Heart right ventricle (tissue), 16 donors: ENCODE results near the gene RPP25L. TPM values are rescaled to one million over a fixed set of nuclear protein-coding genes. Genes with fewer than 3 reads are reported as not detected.

Source experiments
- ATAC-seq, 8 donors: fragments of 200-7000 bp; cut with Tn5 transposase; one replicate each; pipeline ENCODE4 v1.9.1; 2020; ENCODE audit warnings: mild to moderate bottlenecking in 8 of 8, moderate library complexity in 8 of 8, moderate number of reproducible peaks in 1 of 8
- DNase-seq, 2 donors: peaks; one replicate each; pipeline ENCODE4 v3.0.0-alpha.2; 2020
- H3K27ac ChIP-seq, 10 donors: fragments of 200-600 bp; sonication (generic) in 2 of 10; one replicate each; pipeline versions ENCODE4 v1.5.0 to v1.8.0; 2020 to 2022; ENCODE audit warnings: mild to moderate bottlenecking in 3 of 10
- H3K27me3 ChIP-seq, 7 donors: fragments of 200-600 bp; one replicate each; pipeline ENCODE4 v1.8.0; 2021 to 2022; ENCODE audit warnings: mild to moderate bottlenecking in 2 of 7
- H3K36me3 ChIP-seq, 9 donors: fragments of 200-600 bp; sonication (generic) in 1 of 9; one replicate each; pipeline versions ENCODE4 v1.5.0 to v1.8.0; 2020 to 2022; ENCODE audit warnings: mild to moderate bottlenecking in 2 of 9
- H3K4me1 ChIP-seq, 9 donors: fragments of 200-600 bp; sonication (generic) in 1 of 9; one replicate each; pipeline versions ENCODE4 v1.5.0 to v1.8.0; 2020 to 2022; ENCODE audit warnings: mild to moderate bottlenecking in 4 of 9
- H3K4me3 ChIP-seq, 10 donors: fragments of 200-600 bp; sonication (generic) in 2 of 10; one replicate each; pipeline versions ENCODE4 v1.5.0 to v1.8.0; 2020 to 2022; ENCODE audit warnings: mild to moderate bottlenecking in 7 of 10, moderate library complexity in 2 of 10
- H3K9me3 ChIP-seq, 11 donors: fragments of 200-600 bp in 10 of 11; sonication (generic) in 2 of 11; one replicate each; pipeline versions ENCODE4 v1.5.0 to v1.8.0; 2013 to 2022; ENCODE audit warnings: mild to moderate bottlenecking in 2 of 11, control low read depth in 1 of 11, moderate library complexity in 1 of 11
- WGBS, 2 donors: extraction: QIAGEN DNeasy Blood & Tissue Kit; methylation state at CpG; one replicate each; pipeline ENCODE4 v1.1.7; 2013; ENCODE audit warnings: inconsistent platforms in 1 of 2; 5-methylcytosine and 5-hydroxymethylcytosine counted together
- intact Hi-C, 10 donors: fragments of 100-400 bp; cut with DNase I; formaldehyde crosslinking; loops; one replicate each; pipeline versions ENCODE4 v1.11.1 to v1.14.2; 2022
- polyA plus RNA-seq, 2 donors: library from polyadenylated mRNA; stranded (reverse); fragments of 200-250 nt; gene quantifications; one replicate each; pipeline ENCODE4 v1.2.3, GENCODE V29; 2013
- total RNA-seq, 10 donors: library from RNA; stranded (reverse); fragmentation: NEBNext Ultra II Directional in 3 of 10; extraction: Animal tissue kit (Norgen Biotek cat#: 25700) in 3 of 10; gene quantifications; one replicate each; pipeline versions ENCODE4 v1.2.1 to v1.2.4, GENCODE V29; 2021 to 2023
- TF ChIP-seq, protein P1 (sequence below), 9 donors: fragments of 200-600 bp; sonication (generic) in 2 of 9; IDR thresholded peaks; one replicate each; pipeline versions ENCODE4 v1.5.0 to v1.8.0; 2021 to 2022; ENCODE audit warnings: antibody characterized with exemption in 9 of 9, mild to moderate bottlenecking in 5 of 9, moderate library complexity in 1 of 9
- donor health status: Arrhythmogenic right ventricular cardiomyopathy.
- donor health status: ischemic (EF 13 %, LVEDD 7.1; RV severe dilation, severe dysfunction).
- donor health status: healthy with polysubstance abuse.
- donor health status: DM: no; HTN: yes; CAD: no.
- donor health status: DM: no; HTN: no; CAD: no.
- donor health status: ischemic (EF 25% LVEDD 6.9; RV normal size, moderate dysfunction).
- donor health status: ischemic (EF 25% LVEDD 5.7; RV mildly dilated, moderate dysfunction).
- donor health status: healthy.
- donor health status: DM: yes; HTN: yes; CAD: no.
- donor health status: Ischemic cardiomyopathy.
- donor health status: ischemic (EF 35%, LVEDD 5.7; RV mildly dilated, moderate dysfunction).
- donor health status: nonischemic (EF 11% LVEDD 7.7; RV severe dilation, severe dysfunction).
- donor health status: DM: yes; HTN: yes; CAD: no.
- donor health status: PGD.
- donor health status: ischemic (EF 29% LVEDD 5.4; RV normal size, mild dysfunction).
- donor health status: nonischemic (EF 23%, LVEDD 6.1; RV moderate dilation, normal function).

RPP25L gene
- total and polyA plus RNA-seq, 12 donors: 29.2 to 51.0 (median 39.2) TPM

GRCh38 chr9:34611251-34611810 lies 566 bp downstream of the RPP25L start:
- no peak for DNase-seq
- 66% methylated on average over 10 of the region's 10 CpGs for WGBS, 2 donors

DNA sequence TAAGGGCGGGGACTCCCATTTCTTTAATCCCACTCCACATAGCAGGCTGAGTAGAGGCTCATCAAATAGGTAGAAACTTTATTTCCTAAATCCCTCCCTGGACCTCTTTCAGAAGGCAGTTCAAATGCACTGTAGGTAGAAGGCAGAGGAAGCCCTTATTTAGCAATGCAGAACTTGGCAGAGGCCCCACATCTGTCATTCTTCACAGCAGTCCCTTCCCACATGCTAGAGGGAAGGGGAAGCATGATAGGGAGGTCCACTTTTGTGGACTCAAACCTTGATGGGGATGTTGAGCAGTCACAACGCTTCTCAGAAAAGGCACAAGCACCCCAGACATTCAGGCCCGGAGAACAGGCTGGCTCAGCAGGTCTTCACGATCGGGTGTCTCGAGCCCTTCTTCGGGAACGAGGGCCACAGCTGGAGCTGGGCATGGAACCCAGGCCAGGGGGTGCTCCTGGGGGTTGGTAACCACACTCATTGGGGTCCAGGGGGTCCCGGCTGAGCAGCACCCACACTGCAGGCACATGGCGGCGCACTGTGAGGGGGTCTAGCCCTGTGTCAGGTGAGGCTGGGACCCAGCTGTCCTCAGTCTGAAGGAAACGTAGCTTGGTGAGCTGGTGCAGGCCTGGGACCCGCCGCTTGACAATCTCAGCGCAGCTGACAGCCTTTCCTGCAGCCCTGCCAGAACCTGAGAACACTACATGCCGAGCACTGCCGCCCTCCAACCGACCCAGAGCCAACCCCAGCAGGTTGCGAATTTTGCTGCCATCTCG lies 1.3 kb downstream of the RPP25L start:
- H3K9me3 ChIP-seq: no peaks in the 10 kb centered on the region
- intact Hi-C loops: loop anchor here in 2 of 10 donors (5.0 kb wide), 2 partner anchors 92 to 278 kb away; no protein-coding TSS in a partner anchor

More at GRCh38 chr9:34611251-34611810, 566 bp downstream of the RPP25L start:
- no peaks in the 10 kb centered on the region for H3K9me3 ChIP-seq
- TF ChIP-seq, protein P1, sequence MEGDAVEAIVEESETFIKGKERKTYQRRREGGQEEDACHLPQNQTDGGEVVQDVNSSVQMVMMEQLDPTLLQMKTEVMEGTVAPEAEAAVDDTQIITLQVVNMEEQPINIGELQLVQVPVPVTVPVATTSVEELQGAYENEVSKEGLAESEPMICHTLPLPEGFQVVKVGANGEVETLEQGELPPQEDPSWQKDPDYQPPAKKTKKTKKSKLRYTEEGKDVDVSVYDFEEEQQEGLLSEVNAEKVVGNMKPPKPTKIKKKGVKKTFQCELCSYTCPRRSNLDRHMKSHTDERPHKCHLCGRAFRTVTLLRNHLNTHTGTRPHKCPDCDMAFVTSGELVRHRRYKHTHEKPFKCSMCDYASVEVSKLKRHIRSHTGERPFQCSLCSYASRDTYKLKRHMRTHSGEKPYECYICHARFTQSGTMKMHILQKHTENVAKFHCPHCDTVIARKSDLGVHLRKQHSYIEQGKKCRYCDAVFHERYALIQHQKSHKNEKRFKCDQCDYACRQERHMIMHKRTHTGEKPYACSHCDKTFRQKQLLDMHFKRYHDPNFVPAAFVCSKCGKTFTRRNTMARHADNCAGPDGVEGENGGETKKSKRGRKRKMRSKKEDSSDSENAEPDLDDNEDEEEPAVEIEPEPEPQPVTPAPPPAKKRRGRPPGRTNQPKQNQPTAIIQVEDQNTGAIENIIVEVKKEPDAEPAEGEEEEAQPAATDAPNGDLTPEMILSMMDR (IDR thresholded peaks at IDR 0.05): no peak
- H3K4me3 ChIP-seq: peak overlapping the region; percentile 34 to 86 (median 79)
- H3K27ac ChIP-seq: peak overlapping the region; percentile 71 to 98 (median 92)
- H3K4me1 ChIP-seq: peaks cover 2 to 31% (median 25%) of the 10 kb centered on the region in 9 donors
- intact Hi-C loops: loop anchor here in 2 of 10 donors (5.0 kb wide), 2 partner anchors 91 to 279 kb away; no protein-coding TSS in a partner anchor
- ATAC-seq: peak; percentile 7 to 49 (median 20)
- H3K36me3 ChIP-seq: peaks cover 0 to 31% (median 6%) of the 10 kb centered on the region in 9 donors
- H3K27me3 ChIP-seq: no peaks in the 10 kb centered on the region

GRCh38 chr9:34607331-34607730 lies 4.6 kb downstream of the RPP25L start:
- intact Hi-C loops: loop anchor here in 2 of 10 donors (10.0 kb wide), 3 partner anchors 203 to 273 kb away; no protein-coding TSS in a partner anchor
- Histone ChIP-seq H3K27ac (no peak overlapping the region), H3K4me3 (no peak overlapping the region), H3K36me3 (no peaks in the 10 kb centered on the region), H3K4me1 (peaks cover 2 to 20% (median 16%) of the 10 kb centered on the region in 9 donors), H3K27me3 (no peaks in the 10 kb centered on the region), H3K9me3 (no peaks in the 10 kb centered on the region)
- DNase-seq (no peak), ATAC-seq (no peak)
- TF ChIP-seq, protein P1 (IDR thresholded peaks at IDR 0.05): no peak
- WGBS, 2 donors: 42 to 51% methylated on average over 2 of the region's 2 CpGs

More for the DNA sequence above, 1.3 kb downstream of the RPP25L start:
- TF ChIP-seq, protein P1 (IDR thresholded peaks at IDR 0.05): no peak
- peaks cover 0 to 24% (median 6%) of the 10 kb centered on the region in 9 donors for H3K36me3 ChIP-seq
- 85% methylated on average over 20 of the region's 20 CpGs for WGBS, 2 donors
- H3K27ac ChIP-seq: peak overlapping the region in 7 of 10 donors; percentile 75 to 98 (median 94)
- peaks cover 2 to 31% (median 25%) of the 10 kb centered on the region in 9 donors for H3K4me1 ChIP-seq
- ATAC-seq: peak in 6 of 8 donors; percentile 12 to 55 (median 38)
- H3K27me3 ChIP-seq: no peaks in the 10 kb centered on the region
- H3K4me3 ChIP-seq: peak overlapping the region in 9 of 10 donors; percentile 48 to 86 (median 79)
- DNase-seq: peak in 1 of 2 donors; percentile 36

DNA sequence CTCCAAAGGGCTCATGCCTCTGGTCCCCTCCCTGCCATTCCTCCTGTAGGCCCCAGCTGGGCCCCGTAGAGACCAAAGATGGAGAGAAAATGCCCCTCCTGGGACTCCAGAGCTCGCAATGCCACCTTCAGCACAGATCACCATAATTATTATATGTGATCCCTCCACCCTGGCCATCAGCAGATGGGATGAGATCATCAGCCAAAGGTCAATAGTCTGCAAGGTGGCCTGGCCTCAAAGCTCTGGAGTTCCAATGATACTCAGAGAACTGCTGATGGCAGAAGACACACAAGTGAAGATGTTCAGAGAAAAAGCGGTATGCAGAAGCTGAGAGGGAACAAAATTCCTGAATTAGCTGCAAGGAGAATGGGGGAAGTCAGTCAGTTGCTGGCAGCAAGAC lies 5.0 kb downstream of the RPP25L start:
- H3K27me3 ChIP-seq: no peaks in the 10 kb centered on the region
- H3K4me3 ChIP-seq: no peak overlapping the region
- TF ChIP-seq, protein P1 (IDR thresholded peaks at IDR 0.05): no peak
- no peaks in the 10 kb centered on the region for H3K36me3 ChIP-seq
- H3K9me3 ChIP-seq: no peaks in the 10 kb centered on the region
- WGBS, 2 donors: 87 to 89% methylated on average over 3 of the region's 3 CpGs
- no peak for ATAC-seq
- intact Hi-C loops: loop anchor here in 2 of 10 donors (10.0 kb wide), 3 partner anchors 202 to 272 kb away; no protein-coding TSS in a partner anchor
- DNase-seq: no peak
- H3K4me1 ChIP-seq: peaks cover 2 to 18% (median 15%) of the 10 kb centered on the region in 9 donors
- H3K27ac ChIP-seq: no peak overlapping the region
